Vagina (tissue), 2 donors: ENCODE results near the gene AQP6.

ENCODE experiments used
- CTCF ChIP-seq, 3 experiments: fragments of 450-650 bp in 2 of 3; fragments of 200-600 bp in 1 of 3; sonication (generic) in 1 of 3; IDR thresholded peaks; one replicate each; pipeline ENCODE4 v1.5.1; 2017 to 2019; ENCODE audit warnings: antibody characterized with exemption in 3 of 3, mild to moderate bottlenecking in 2 of 3, moderate library complexity in 2 of 3
- POLR2A ChIP-seq, 2 donors: fragments of 450-650 bp; IDR thresholded peaks; one replicate each; pipeline ENCODE4 v1.6.1; 2017; ENCODE audit warnings: antibody characterized with exemption in 2 of 2, mild to moderate bottlenecking in 2 of 2, moderate library complexity in 2 of 2
- POLR2AphosphoS5 ChIP-seq, 2 donors: sonication (generic); formaldehyde crosslinking; IDR thresholded peaks; one replicate each; pipeline ENCODE4 v1.9.0; 2017; ENCODE audit warnings: antibody characterized with exemption in 2 of 2, mild to moderate bottlenecking in 2 of 2, low read depth in 1 of 2; ENCODE audit not compliant: insufficient read depth in 1 of 2

DNA sequence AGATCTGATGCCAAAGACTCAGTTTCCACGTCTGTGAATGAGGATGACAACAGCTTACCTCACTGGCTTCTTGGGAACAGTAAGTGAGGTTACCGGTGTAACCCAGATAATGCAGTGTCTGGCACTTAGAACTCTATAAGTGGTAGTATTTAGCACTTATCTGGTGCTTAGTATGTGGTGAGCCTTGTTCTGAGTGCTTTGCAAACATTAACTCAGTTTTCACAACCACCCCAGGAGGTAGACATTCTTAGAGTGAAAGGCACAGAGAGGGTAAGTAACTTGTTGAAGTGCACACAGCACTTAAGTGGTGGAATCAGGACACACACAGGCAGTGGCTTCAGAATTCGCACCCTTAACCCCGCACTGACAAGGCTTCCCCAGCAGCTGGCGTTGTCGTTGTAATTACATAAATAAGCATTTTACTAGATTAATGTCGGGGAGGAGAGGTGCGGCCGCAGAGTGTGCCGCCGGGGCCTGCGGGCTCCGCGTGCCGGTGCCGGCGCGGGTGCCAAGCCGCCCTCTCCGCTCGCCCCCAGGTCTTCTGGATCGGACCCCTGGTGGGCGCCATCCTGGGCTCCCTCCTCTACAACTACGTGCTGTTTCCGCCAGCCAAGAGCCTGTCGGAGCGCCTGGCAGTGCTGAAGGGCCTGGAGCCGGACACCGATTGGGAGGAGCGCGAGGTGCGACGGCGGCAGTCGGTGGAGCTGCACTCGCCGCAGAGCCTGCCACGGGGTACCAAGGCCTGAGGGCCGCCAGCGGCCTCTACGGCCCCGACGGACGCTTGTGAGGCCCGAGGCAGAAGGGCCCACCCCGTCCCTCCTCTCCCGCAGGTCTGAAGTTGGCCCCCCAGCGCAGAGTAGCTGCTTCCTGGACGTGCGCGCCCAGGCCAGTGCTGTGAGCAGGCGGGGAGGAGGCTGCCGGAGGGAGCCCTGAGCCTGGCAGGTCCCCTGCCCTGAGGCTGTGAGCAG, 17.6 kb upstream of the AQP6 start:
- TF ChIP-seq CTCF (IDR thresholded peaks at IDR 0.05) = no peak
- no peak for TF ChIP-seq POLR2AphosphoS5 (IDR thresholded peaks at IDR 0.05; ENCODE audit: insufficient read depth in 1 of 2, low read depth in 1 of 2)
- no peak for TF ChIP-seq POLR2A (IDR thresholded peaks at IDR 0.05)
